Panc1 (cell line): ENCODE measurements around the gene TNPO2. TPM values are rescaled to one million over a fixed set of nuclear protein-coding genes. Genes with fewer than 3 reads are reported as not detected.

ENCODE experiments used
- ATAC-seq: fragments of 200-7000 bp; cut with Tn5 transposase; 2 replicates; pipeline ENCODE4 v1.9.1; 2020; ENCODE audit warnings: mild to moderate bottlenecking, moderate library complexity
- BruUV-seq: library from RNA; stranded (reverse); fragments of 400-500 nt; replicated peaks from 2 replicates; lab custom pipeline; 2021; lab: Mats Ljungman, UMichigan
- CTCF ChIA-PET: fragments of 300-600 bp; sonication (Branson Sonifier 250); formaldehyde crosslinking; loops from one replicate; lab custom pipeline; 2022; ENCODE audit warnings: antibody characterized with exemption; lab: Charles Lee
- POLR2A ChIA-PET: fragments of 300-600 bp; sonication (Branson Sonifier 250); formaldehyde crosslinking; loops from one replicate; lab custom pipeline; 2022; ENCODE audit warnings: antibody characterized with exemption; lab: Charles Lee
- DNase-seq: peaks from one replicate; pipeline ENCODE4 v3.0.0-alpha.2; 2010; ENCODE audit warnings: low read depth, low spot score
- H3K27ac ChIP-seq: 2 replicates; pipeline ENCODE4 v1.5.1; 2011; ENCODE audit warnings: mild to moderate bottlenecking, low read length, inconsistent platforms
- H3K27me3 ChIP-seq: fragments of 200-500 bp; sonication (Bioruptor generic); 2 replicates; pipeline ENCODE4 v1.6.0; 2014; ENCODE audit warnings: low read length, inconsistent platforms; ENCODE audit not compliant: control insufficient read depth, insufficient read depth
- H3K36me3 ChIP-seq: fragments of 200-500 bp; sonication (Bioruptor generic); 2 replicates; pipeline ENCODE4 v1.5.1; 2014; ENCODE audit warnings: inconsistent platforms, mild to moderate bottlenecking, low read length, moderate library complexity; ENCODE audit not compliant: control insufficient read depth, insufficient read depth
- H3K4me1 ChIP-seq: 2 replicates; pipeline ENCODE4 v1.5.1; 2011; ENCODE audit warnings: inconsistent platforms, mild to moderate bottlenecking, low read length, moderate library complexity; ENCODE audit not compliant: control insufficient read depth, insufficient read depth
- H3K4me3 ChIP-seq, 2 experiments: 2 replicates each; pipeline ENCODE4 v1.5.1; 2011 to 2012; ENCODE audit warnings: low read depth in 2 of 2, low read length in 2 of 2, mild to moderate bottlenecking in 2 of 2, inconsistent platforms in 1 of 2, moderate library complexity in 1 of 2
- H3K9me3 ChIP-seq: fragments of 200-500 bp; sonication (Bioruptor generic); 2 replicates; pipeline ENCODE4 v1.5.1; 2014; ENCODE audit warnings: low read depth, mild to moderate bottlenecking, inconsistent platforms, low read length, moderate library complexity; ENCODE audit not compliant: control insufficient read depth, insufficient read depth
- CTCF ChIP-seq: fragments of 450-650 bp; IDR thresholded peaks from 2 replicates; pipeline ENCODE4 v1.5.1; 2017; ENCODE audit warnings: mild to moderate bottlenecking
- POLR2AphosphoS5 ChIP-seq: IDR thresholded peaks from 2 replicates; pipeline ENCODE4 v1.6.1; 2012; ENCODE audit warnings: mild to moderate bottlenecking, low read depth, low read length, moderate library complexity
- REST ChIP-seq, 2 experiments: IDR thresholded peaks; 2 replicates each; pipeline ENCODE4 v1.6.1; 2011 to 2012; ENCODE audit warnings: low read depth in 2 of 2, control low read depth in 1 of 2, low read length in 1 of 2, mild to moderate bottlenecking in 1 of 2, moderate library complexity in 1 of 2; ENCODE audit not compliant: insufficient read depth in 1 of 2
- SIN3A ChIP-seq: IDR thresholded peaks from 2 replicates; pipeline ENCODE4 v1.6.1; 2012; ENCODE audit warnings: low read depth, mild to moderate bottlenecking, low read length, moderate library complexity, borderline replicate concordance; ENCODE audit not compliant: insufficient read depth
- TCF7L2 ChIP-seq: IDR thresholded peaks from 2 replicates; pipeline ENCODE4 v1.6.1; 2011; ENCODE audit warnings: mild to moderate bottlenecking, low read depth, low read length, inconsistent platforms
- in situ Hi-C: cut with HindIII; loops from 2 replicates; pipeline ENCODE4 v1.10.0; 2016; ENCODE audit warnings: low sequenced_read_pairs, low pct_unique_long_range_greater_than_20kb
- intact Hi-C: fragments of 100-400 bp; cut with micrococcal nuclease; formaldehyde crosslinking; loops from one replicate; pipeline ENCODE4 v1.10.0; 2022; ENCODE audit not compliant: unreplicated experiment
- total RNA-seq: library from RNA; stranded (reverse); gene quantifications from one replicate; pipeline ENCODE4 v1.2.1, GENCODE V29; 2021; ENCODE audit not compliant: unreplicated experiment

Gene TNPO2
- total RNA-seq, 1 experiment from 2014 or later: 83.3 TPM

- POLR2A ChIA-PET: interaction anchor here (0.6 to 1.5 kb wide), 3 partner anchors 10 to 71 kb away, joined by 3 to 4 read pairs (median 4); partner anchors contain the start of gene TNPO2
- no TSS peak for BruUV-seq
Measured at GRCh38 chr19:12733369-12734214, 9.9 kb upstream of the TNPO2 start.

GRCh38 chr19:12731337-12731736 lies 7.6 kb upstream of the TNPO2 start:
- ATAC-seq (no peak), DNase-seq (no peak)
- H3K4me3 ChIP-seq: no peak overlapping the region
- H3K36me3 ChIP-seq: peaks cover 9% of the 10 kb centered on the region
- H3K27me3 ChIP-seq: no peaks in the 10 kb centered on the region
- CTCF ChIA-PET: no interaction called here
- H3K9me3 ChIP-seq: no peaks in the 10 kb centered on the region
- intact Hi-C loops: no loop called here
- H3K27ac ChIP-seq: no peak overlapping the region
- peaks cover 13% of the 10 kb centered on the region for H3K4me1 ChIP-seq
- BruUV-seq: no TSS peak
- in situ Hi-C loops: no loop called here
- POLR2A ChIA-PET: no interaction called here
- no peak for TF ChIP-seq SIN3A
- TF ChIP-seq CTCF: no peak
- no peak for TF ChIP-seq POLR2AphosphoS5
- TF ChIP-seq TCF7L2: no peak

More at GRCh38 chr19:12733369-12734214, 9.9 kb upstream of the TNPO2 start:
- H3K4me3 ChIP-seq: peak overlapping the region; percentile 92 to 96
- CTCF ChIA-PET: interaction anchor here (1.2 kb wide), 1 partner anchor 114 kb away, joined by 3 read pairs; no protein-coding TSS in a partner anchor
- H3K9me3 ChIP-seq: no peaks in the 10 kb centered on the region
- DNase-seq (no peak), ATAC-seq (no peak)
- peak overlapping the region; percentile 95 for H3K27ac ChIP-seq
- in situ Hi-C loops: no loop called here
- intact Hi-C loops: no loop called here
- peaks cover 19% of the 10 kb centered on the region for H3K4me1 ChIP-seq
- H3K36me3 ChIP-seq: peaks cover 14% of the 10 kb centered on the region; the same call in 1 of the 2 replicates
- H3K27me3 ChIP-seq: no peaks in the 10 kb centered on the region
- TF ChIP-seq SIN3A (no peak), CTCF (no peak), TCF7L2 (no peak), REST (IDR thresholded peaks at IDR 0.05; ENCODE audit: insufficient read depth in 1 of 2, low read depth in 2 of 2, low read length in 1 of 2) (no peak), POLR2AphosphoS5 (no peak)
